Measurements from ENCODE around the gene SRRM2. TPM values are rescaled to one million over a fixed set of nuclear protein-coding genes. Genes with fewer than 3 reads are reported as not detected.

Gene SRRM2
- total RNA-seq, 1 experiment from 2014 or later, result 746 TPM

GRCh38 chr16:2749936-2750335 lies 2.5 kb upstream of the SRRM2 start:
- no peak overlapping the region for H3K4me3 ChIP-seq
- 0 out of 2 replicates have a peak, but pooled peaks cover 11% of the 10 kb centered on the region for H3K36me3 ChIP-seq (ENCODE audit: low read depth)
- no peak overlapping the region for H3K27ac ChIP-seq
- DNase-seq, result no peak
- peaks cover 19% of the 10 kb centered on the region for H4K20me1 ChIP-seq (ENCODE audit: insufficient read depth)
- peaks cover 44% of the 10 kb centered on the region for H3K79me2 ChIP-seq (ENCODE audit: low read depth)
- no peaks in the 10 kb centered on the region for H3K9me2 ChIP-seq (ENCODE audit: insufficient read depth)
- no TSS peak for BruUV-seq (replicated peaks)
- no peaks in the 10 kb centered on the region for H3K9me3 ChIP-seq (ENCODE audit: insufficient read depth, low read depth)
- H3K4me2 ChIP-seq, result no peak overlapping the region
- no peak overlapping the region for H2AFZ ChIP-seq
- ChIA-PET CTCF (no interaction called here), POLR2A (ENCODE audit: unreplicated experiment) (no interaction called here)
- TF ChIP-seq CTCF (conservative IDR thresholded peaks at IDR 0.05) (no peak), EZH2 (IDR thresholded peaks at IDR 0.05; ENCODE audit: low read depth) (no peak)
- H3F3A ChIP-seq (ENCODE audit: insufficient read depth, low read depth), result peaks cover 16% of the 10 kb centered on the region
- peaks cover 18% of the 10 kb centered on the region for H3K4me1 ChIP-seq (replicated peaks; ENCODE audit: insufficient read depth)
- intact Hi-C loops (cut with micrococcal nuclease; ENCODE audit: unreplicated experiment), result loop anchor here (5.0 kb wide), 1 partner anchor 68 kb away; the partner anchor contains the start of gene KCTD5
- H3K27me3 ChIP-seq (ENCODE audit: insufficient read depth, low read depth), result no peaks in the 10 kb centered on the region

DNA sequence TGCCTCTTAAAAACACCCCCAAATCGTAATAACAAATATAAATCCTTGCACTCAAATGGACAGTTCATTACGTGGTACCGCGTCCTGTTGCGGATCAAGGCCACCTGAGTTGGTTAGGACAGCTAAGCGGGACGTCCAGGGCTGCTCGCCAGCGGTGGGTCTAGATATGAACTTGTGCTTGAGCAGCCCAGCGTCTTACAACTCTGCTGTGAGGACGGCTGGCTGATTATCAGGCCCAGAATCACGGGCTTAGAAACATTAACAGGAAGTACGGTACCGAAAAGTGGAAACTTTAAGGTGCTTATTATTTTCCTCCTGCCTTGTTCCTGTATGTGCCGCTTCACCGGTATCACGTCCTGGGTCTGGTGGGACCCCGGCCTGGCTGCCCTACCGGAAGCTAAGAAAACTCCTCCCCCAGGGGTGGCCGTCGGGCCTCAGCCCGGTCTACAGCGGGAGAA lies 832 bp upstream of the SRRM2 start:
- peaks cover 31% of the 10 kb centered on the region for H3F3A ChIP-seq (ENCODE audit: insufficient read depth, low read depth)
- no peak for TF ChIP-seq CTCF (conservative IDR thresholded peaks at IDR 0.05)
- TF ChIP-seq EZH2 (IDR thresholded peaks at IDR 0.05; ENCODE audit: low read depth), result no peak
- TSS peak; percentile 69 for BruUV-seq (replicated peaks)
- intact Hi-C loops (cut with micrococcal nuclease; ENCODE audit: unreplicated experiment), result loop anchor here (1.0 to 5.0 kb wide), 2 partner anchors 30 to 69 kb away; partner anchors contain the start of gene KCTD5
- peaks cover 26% of the 10 kb centered on the region for H3K4me1 ChIP-seq (replicated peaks; ENCODE audit: insufficient read depth)
- H3K27me3 ChIP-seq (ENCODE audit: insufficient read depth, low read depth), result no peaks in the 10 kb centered on the region
- ChIA-PET POLR2A (ENCODE audit: unreplicated experiment) (interaction anchor here (0.6 kb wide), 2 partner anchors 26 to 131 kb away, joined by 3 read pairs; partner anchors contain the start of genes ELOB and FLYWCH2), CTCF (no interaction called here)
- peaks cover 60% of the 10 kb centered on the region for H3K79me2 ChIP-seq (ENCODE audit: low read depth)
- peak in 1 of 2 experiments; percentile 58 for DNase-seq
- peak overlapping the region; percentile 96 for H3K27ac ChIP-seq
- no peaks in the 10 kb centered on the region for H3K9me3 ChIP-seq (ENCODE audit: insufficient read depth, low read depth)
- H2AFZ ChIP-seq, result peak overlapping the region; percentile 81
- H3K9me2 ChIP-seq (ENCODE audit: insufficient read depth), result no peaks in the 10 kb centered on the region
- H3K36me3 ChIP-seq (ENCODE audit: low read depth), result peaks cover 11% of the 10 kb centered on the region; the same call in 1 of the 2 replicates
- H3K4me3 ChIP-seq, result peak overlapping the region; percentile 90
- peak overlapping the region; percentile 93 for H3K4me2 ChIP-seq
- peaks cover 36% of the 10 kb centered on the region for H4K20me1 ChIP-seq (ENCODE audit: insufficient read depth)

DNA sequence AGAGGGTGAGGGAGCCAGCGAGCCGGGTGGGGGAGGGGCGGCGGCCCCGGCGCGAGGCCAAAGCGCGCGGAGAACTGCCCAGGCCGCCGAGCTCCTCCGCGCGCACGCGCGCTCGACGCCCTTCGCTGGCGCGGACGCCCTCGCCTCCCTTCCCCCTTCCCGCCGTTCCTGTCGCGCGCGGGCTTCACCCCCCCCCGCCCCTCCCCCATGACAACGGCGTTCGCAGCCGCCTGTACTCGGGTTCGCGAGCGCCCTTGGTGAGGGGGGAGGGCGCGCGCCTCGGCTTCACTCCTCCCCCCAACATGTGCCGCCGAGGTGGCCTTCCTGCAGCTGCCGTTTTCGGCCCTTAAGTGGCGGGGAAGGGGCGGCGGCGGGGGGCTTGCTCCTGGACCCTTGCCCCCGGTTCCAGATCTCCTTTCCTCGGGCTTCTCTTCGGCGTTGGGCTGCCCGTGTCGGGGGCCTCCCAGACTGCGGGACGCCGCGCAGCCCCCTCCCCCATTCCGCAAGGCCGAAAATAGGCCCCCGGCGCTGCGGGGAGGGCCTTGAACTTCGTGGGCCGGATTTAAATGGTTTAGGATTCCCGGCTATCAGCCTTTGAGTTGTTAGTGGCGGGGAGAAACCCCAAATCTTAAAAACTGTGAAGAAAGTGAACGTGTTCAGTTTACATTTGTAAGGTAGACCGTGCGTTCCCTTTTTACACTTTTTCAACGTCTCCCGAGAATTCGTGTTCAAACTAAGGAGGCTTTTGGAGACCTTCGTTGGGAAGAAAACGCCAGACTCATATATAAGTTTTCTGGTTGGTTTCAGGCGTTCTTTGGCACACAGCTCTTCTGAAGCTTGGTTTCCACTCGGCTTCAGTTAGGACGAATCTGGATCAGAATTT lies 653 bp downstream of the SRRM2 start:
- BruUV-seq (replicated peaks), result no TSS peak
- POLR2A ChIA-PET (ENCODE audit: unreplicated experiment), result interaction anchor here (0.7 kb wide), 1 partner anchor 108 kb away, joined by 3 read pairs; no protein-coding TSS in a partner anchor
- no peak for TF ChIP-seq EZH2 (IDR thresholded peaks at IDR 0.05; ENCODE audit: low read depth)
- TF ChIP-seq CTCF (conservative IDR thresholded peaks at IDR 0.05), result no peak
- DNase-seq, result peak; percentile 57 to 89
- intact Hi-C loops (cut with micrococcal nuclease; ENCODE audit: unreplicated experiment), result loop anchor here (1.0 to 5.0 kb wide), 2 partner anchors 32 to 71 kb away; partner anchors contain the start of gene KCTD5
- Histone ChIP-seq H3K4me1 (replicated peaks; ENCODE audit: insufficient read depth) (peaks cover 26% of the 10 kb centered on the region), H4K20me1 (ENCODE audit: insufficient read depth) (peaks cover 51% of the 10 kb centered on the region), H3K9me3 (ENCODE audit: insufficient read depth, low read depth) (no peaks in the 10 kb centered on the region), H3K27ac (peak overlapping the region; percentile 96), H2AFZ (0 out of 2 replicates have a peak overlapping the region, but pooled peaks have one; percentile 81), H3K4me3 (peak overlapping the region; percentile 90), H3K36me3 (ENCODE audit: low read depth) (peaks cover 20% of the 10 kb centered on the region; the same call in 1 of the 2 replicates), H3K9me2 (ENCODE audit: insufficient read depth) (no peaks in the 10 kb centered on the region), H3K27me3 (ENCODE audit: insufficient read depth, low read depth) (no peaks in the 10 kb centered on the region), H3K79me2 (ENCODE audit: low read depth) (peaks cover 75% of the 10 kb centered on the region), H3K4me2 (peak overlapping the region; percentile 100), H3F3A (ENCODE audit: insufficient read depth, low read depth) (peaks cover 43% of the 10 kb centered on the region)
- CTCF ChIA-PET, result interaction anchor here (0.7 to 0.8 kb wide), 2 partner anchors 115 to 887 kb away, joined by 7 to 8 read pairs; no protein-coding TSS in a partner anchor

Data from PC-9 (cell line).